GM12878 (cell line): ENCODE data around the gene ZNF385D.

Source experiments
- ASH2L ChIP-seq: fragments of 300-600, 200-600 bp; sonication (generic); IDR thresholded peaks from 2 replicates; pipeline ENCODE4 v1.6.1; 2017; ENCODE audit warnings: low read depth, mild to moderate bottlenecking, borderline replicate concordance
- CBX5 ChIP-seq: sonication (generic); IDR thresholded peaks from 2 replicates; pipeline ENCODE4 v1.6.1; 2016; ENCODE audit warnings: low read depth, moderate library complexity, mild to moderate bottlenecking, inconsistent platforms
- CREM ChIP-seq: IDR thresholded peaks from 2 replicates; pipeline ENCODE4 v1.6.1; 2014; ENCODE audit warnings: antibody characterized with exemption, low read depth
- HCFC1 ChIP-seq: fragments of 150-350 bp; IDR thresholded peaks from 2 replicates; pipeline ENCODE4 v1.6.1; 2014; ENCODE audit warnings: low read length
- NFIC ChIP-seq: IDR thresholded peaks from 2 replicates; pipeline ENCODE4 v1.6.1; 2012; ENCODE audit warnings: low read depth, mild to moderate bottlenecking, inconsistent platforms, low read length, moderate library complexity
- NFYB ChIP-seq: IDR thresholded peaks from 2 replicates; pipeline ENCODE4 v1.6.1; 2011; ENCODE audit warnings: low read depth, mild to moderate bottlenecking, low read length, improper control_type of control experiment, moderate library complexity; ENCODE audit not compliant: insufficient read depth
- NR2F1 ChIP-seq: fragments of 450-650 bp; conservative IDR thresholded peaks from 2 replicates; pipeline ENCODE4 v1.6.1; 2017; ENCODE audit warnings: mild to moderate bottlenecking
- POLR2A ChIP-seq: IDR thresholded peaks from 2 replicates; pipeline ENCODE4 v1.6.1; 2011; ENCODE audit warnings: low read depth, mild to moderate bottlenecking, low read length
- RAD21 ChIP-seq: IDR thresholded peaks from 2 replicates; pipeline ENCODE4 v1.6.1; 2011; ENCODE audit warnings: mild to moderate bottlenecking, low read depth, low read length, moderate library complexity; ENCODE audit not compliant: insufficient read depth
- RBBP5 ChIP-seq: fragments of 200-600 bp; sonication (generic); conservative IDR thresholded peaks from 2 replicates; pipeline ENCODE4 v1.6.1; 2016
- SIX5 ChIP-seq: IDR thresholded peaks from 2 replicates; pipeline ENCODE4 v1.6.1; 2011; ENCODE audit warnings: mild to moderate bottlenecking, low read depth, low read length, moderate library complexity; ENCODE audit not compliant: severe bottlenecking
- TF ChIP-seq, protein P1 (sequence below): fragments of 450-650 bp; IDR thresholded peaks from 2 replicates; pipeline ENCODE4 v1.6.1; 2016; ENCODE audit warnings: mild to moderate bottlenecking
- TF ChIP-seq, protein P2 (sequence below), 3 experiments: IDR thresholded peaks in 2 of 3; conservative IDR thresholded peaks in 1 of 3; 2 replicates each; pipeline ENCODE4 v1.5.1; 2011; ENCODE audit warnings: low read depth in 3 of 3, low read length in 3 of 3, mild to moderate bottlenecking in 3 of 3, control low read depth in 2 of 3, moderate library complexity in 2 of 3, inconsistent platforms in 1 of 3, mixed read lengths in 1 of 3; ENCODE audit not compliant: control insufficient read depth in 2 of 3, insufficient read depth in 1 of 3; ENCODE audit errors: extremely low read depth in 1 of 3
- TF ChIP-seq, protein P3 (sequence below): fragments of 450-650 bp; IDR thresholded peaks from 2 replicates; pipeline ENCODE4 v1.6.1; 2018; ENCODE audit warnings: mild to moderate bottlenecking, low read depth, moderate library complexity; ENCODE audit not compliant: partially characterized antibody

DNA sequence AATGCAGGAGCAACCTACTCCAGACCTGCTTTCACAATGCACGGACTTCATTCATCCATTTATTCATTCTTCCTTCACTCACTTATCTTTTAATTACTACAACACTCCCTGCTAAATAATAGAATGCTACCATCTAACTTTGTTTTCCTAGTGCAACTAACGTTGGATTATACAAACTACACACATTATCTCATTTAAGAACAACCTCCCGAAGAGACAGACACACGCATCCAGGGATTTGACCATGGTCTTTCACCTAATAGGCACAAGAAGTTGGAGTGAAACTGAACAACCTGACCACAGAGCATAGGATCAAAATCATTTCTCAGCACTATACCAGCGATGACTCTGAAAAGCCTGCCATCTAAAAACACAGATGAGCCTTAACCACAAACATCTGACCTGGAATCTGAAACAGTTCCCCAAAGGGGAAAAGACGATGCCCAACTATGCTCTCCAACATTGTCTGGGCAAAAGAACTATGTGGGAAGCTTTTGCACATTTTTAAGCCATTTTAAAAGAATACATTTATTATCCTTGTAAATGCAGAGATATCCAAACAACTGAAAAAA is 21.0 kb downstream of the ZNF385D start:
- no peak for TF ChIP-seq NFIC
- no peak for TF ChIP-seq NFYB
- no peak for TF ChIP-seq POLR2A
- TF ChIP-seq, protein P1, sequence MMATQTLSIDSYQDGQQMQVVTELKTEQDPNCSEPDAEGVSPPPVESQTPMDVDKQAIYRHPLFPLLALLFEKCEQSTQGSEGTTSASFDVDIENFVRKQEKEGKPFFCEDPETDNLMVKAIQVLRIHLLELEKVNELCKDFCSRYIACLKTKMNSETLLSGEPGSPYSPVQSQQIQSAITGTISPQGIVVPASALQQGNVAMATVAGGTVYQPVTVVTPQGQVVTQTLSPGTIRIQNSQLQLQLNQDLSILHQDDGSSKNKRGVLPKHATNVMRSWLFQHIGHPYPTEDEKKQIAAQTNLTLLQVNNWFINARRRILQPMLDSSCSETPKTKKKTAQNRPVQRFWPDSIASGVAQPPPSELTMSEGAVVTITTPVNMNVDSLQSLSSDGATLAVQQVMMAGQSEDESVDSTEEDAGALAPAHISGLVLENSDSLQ, result no peak
- no peak for TF ChIP-seq HCFC1
- no peak for TF ChIP-seq SIX5
- TF ChIP-seq, protein P2, sequence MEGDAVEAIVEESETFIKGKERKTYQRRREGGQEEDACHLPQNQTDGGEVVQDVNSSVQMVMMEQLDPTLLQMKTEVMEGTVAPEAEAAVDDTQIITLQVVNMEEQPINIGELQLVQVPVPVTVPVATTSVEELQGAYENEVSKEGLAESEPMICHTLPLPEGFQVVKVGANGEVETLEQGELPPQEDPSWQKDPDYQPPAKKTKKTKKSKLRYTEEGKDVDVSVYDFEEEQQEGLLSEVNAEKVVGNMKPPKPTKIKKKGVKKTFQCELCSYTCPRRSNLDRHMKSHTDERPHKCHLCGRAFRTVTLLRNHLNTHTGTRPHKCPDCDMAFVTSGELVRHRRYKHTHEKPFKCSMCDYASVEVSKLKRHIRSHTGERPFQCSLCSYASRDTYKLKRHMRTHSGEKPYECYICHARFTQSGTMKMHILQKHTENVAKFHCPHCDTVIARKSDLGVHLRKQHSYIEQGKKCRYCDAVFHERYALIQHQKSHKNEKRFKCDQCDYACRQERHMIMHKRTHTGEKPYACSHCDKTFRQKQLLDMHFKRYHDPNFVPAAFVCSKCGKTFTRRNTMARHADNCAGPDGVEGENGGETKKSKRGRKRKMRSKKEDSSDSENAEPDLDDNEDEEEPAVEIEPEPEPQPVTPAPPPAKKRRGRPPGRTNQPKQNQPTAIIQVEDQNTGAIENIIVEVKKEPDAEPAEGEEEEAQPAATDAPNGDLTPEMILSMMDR (IDR thresholded peaks at IDR 0.05 in 2 of 3, conservative IDR thresholded peaks at IDR 0.05 in 1 of 3; ENCODE audit: control insufficient read depth in 2 of 3, extremely low read depth in 1 of 3, insufficient read depth in 1 of 3, low read depth in 3 of 3, low read length in 3 of 3), result no peak
- TF ChIP-seq CBX5, result no peak
- TF ChIP-seq, protein P3, sequence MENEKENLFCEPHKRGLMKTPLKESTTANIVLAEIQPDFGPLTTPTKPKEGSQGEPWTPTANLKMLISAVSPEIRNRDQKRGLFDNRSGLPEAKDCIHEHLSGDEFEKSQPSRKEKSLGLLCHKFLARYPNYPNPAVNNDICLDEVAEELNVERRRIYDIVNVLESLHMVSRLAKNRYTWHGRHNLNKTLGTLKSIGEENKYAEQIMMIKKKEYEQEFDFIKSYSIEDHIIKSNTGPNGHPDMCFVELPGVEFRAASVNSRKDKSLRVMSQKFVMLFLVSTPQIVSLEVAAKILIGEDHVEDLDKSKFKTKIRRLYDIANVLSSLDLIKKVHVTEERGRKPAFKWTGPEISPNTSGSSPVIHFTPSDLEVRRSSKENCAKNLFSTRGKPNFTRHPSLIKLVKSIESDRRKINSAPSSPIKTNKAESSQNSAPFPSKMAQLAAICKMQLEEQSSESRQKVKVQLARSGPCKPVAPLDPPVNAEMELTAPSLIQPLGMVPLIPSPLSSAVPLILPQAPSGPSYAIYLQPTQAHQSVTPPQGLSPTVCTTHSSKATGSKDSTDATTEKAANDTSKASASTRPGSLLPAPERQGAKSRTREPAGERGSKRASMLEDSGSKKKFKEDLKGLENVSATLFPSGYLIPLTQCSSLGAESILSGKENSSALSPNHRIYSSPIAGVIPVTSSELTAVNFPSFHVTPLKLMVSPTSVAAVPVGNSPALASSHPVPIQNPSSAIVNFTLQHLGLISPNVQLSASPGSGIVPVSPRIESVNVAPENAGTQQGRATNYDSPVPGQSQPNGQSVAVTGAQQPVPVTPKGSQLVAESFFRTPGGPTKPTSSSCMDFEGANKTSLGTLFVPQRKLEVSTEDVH, result no peak
- no peak for TF ChIP-seq RAD21
- TF ChIP-seq CREM, result no peak
- no peak for TF ChIP-seq ASH2L
- no peak for TF ChIP-seq NR2F1
- TF ChIP-seq RBBP5, result no peak
